ENCODE measurements around the gene PFAS. TPM values are rescaled to one million over a fixed set of nuclear protein-coding genes. Genes with fewer than 3 reads are reported as not detected.
A peak's percentile ranks its signal among the peaks of the same experiment; 100 is the strongest.

PFAS gene
- total RNA-seq, 1 experiment from 2014 or later, result 246 TPM

GRCh38 chr17:8300627-8301242 is 51.6 kb downstream of the PFAS start:
- ChIA-PET POLR2A (interaction anchor here (0.5 to 1.0 kb wide), 2 partner anchors 54 to 76 kb away, joined by 3 to 7 read pairs; partner anchors contain the start of gene KRABD2), CTCF (interaction anchor here (0.5 to 1.8 kb wide), 36 partner anchors 11 to 1769 kb away, joined by 3 to 18 read pairs (median 4); partner anchors contain the start of genes ALOX12B, AURKB, CTC1 and KRABD2)
- H3K4me3 Mint-ChIP-seq, result peak overlapping the region; percentile 41
- peaks cover 6% of the 10 kb centered on the region; the same call in 1 of the 2 replicates for H3K4me1 Mint-ChIP-seq
- H3K9me3 Mint-ChIP-seq, result peaks cover 4% of the 10 kb centered on the region; the same call in 1 of the 2 replicates
- ATAC-seq (peak; percentile 98), DNase-seq (ENCODE audit: low spot score) (peak; percentile 57)
- no peaks in the 10 kb centered on the region for H3K27me3 Mint-ChIP-seq (ENCODE audit: low read depth)
- H3K36me3 Mint-ChIP-seq, result no peaks in the 10 kb centered on the region
- no peak overlapping the region; the same call in 1 of the 2 replicates for H3K27ac Mint-ChIP-seq
- TF ChIP-seq CREB1 (CRISPR knock-in tag; IDR thresholded peaks at IDR 0.05), result no peak
- TF ChIP-seq IRF1 (CRISPR knock-in tag; IDR thresholded peaks at IDR 0.05), result no peak
- TF ChIP-seq, protein P1, sequence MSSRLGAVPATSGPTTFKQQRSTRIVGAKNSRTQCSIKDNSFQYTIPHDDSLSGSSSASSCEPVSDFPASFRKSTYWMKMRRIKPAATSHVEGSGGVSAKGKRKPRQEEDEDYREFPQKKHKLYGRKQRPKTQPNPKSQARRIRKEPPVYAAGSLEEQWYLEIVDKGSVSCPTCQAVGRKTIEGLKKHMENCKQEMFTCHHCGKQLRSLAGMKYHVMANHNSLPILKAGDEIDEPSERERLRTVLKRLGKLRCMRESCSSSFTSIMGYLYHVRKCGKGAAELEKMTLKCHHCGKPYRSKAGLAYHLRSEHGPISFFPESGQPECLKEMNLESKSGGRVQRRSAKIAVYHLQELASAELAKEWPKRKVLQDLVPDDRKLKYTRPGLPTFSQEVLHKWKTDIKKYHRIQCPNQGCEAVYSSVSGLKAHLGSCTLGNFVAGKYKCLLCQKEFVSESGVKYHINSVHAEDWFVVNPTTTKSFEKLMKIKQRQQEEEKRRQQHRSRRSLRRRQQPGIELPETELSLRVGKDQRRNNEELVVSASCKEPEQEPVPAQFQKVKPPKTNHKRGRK (CRISPR knock-in tag; IDR thresholded peaks at IDR 0.05; ENCODE audit: borderline replicate concordance), result no peak
- no peak for TF ChIP-seq MLX (CRISPR knock-in tag; IDR thresholded peaks at IDR 0.05)
- TF ChIP-seq KAT7 (CRISPR knock-in tag; IDR thresholded peaks at IDR 0.05; ENCODE audit: borderline replicate concordance), result no peak
- TF ChIP-seq ZNF671 (CRISPR knock-in tag; IDR thresholded peaks at IDR 0.05), result no peak
- TF ChIP-seq, protein P2, sequence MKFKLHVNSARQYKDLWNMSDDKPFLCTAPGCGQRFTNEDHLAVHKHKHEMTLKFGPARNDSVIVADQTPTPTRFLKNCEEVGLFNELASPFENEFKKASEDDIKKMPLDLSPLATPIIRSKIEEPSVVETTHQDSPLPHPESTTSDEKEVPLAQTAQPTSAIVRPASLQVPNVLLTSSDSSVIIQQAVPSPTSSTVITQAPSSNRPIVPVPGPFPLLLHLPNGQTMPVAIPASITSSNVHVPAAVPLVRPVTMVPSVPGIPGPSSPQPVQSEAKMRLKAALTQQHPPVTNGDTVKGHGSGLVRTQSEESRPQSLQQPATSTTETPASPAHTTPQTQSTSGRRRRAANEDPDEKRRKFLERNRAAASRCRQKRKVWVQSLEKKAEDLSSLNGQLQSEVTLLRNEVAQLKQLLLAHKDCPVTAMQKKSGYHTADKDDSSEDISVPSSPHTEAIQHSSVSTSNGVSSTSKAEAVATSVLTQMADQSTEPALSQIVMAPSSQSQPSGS (CRISPR knock-in tag; IDR thresholded peaks at IDR 0.05; ENCODE audit: borderline replicate concordance, low read depth), result no peak
- TF ChIP-seq CREM (CRISPR knock-in tag; IDR thresholded peaks at IDR 0.05), result no peak
- TF ChIP-seq TCF7 (CRISPR knock-in tag; IDR thresholded peaks at IDR 0.05; ENCODE audit: low read depth), result no peak
- no peak for TF ChIP-seq MYBL2 (CRISPR knock-in tag; IDR thresholded peaks at IDR 0.05)
- TF ChIP-seq, protein P3, sequence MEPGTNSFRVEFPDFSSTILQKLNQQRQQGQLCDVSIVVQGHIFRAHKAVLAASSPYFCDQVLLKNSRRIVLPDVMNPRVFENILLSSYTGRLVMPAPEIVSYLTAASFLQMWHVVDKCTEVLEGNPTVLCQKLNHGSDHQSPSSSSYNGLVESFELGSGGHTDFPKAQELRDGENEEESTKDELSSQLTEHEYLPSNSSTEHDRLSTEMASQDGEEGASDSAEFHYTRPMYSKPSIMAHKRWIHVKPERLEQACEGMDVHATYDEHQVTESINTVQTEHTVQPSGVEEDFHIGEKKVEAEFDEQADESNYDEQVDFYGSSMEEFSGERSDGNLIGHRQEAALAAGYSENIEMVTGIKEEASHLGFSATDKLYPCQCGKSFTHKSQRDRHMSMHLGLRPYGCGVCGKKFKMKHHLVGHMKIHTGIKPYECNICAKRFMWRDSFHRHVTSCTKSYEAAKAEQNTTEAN (CRISPR knock-in tag; IDR thresholded peaks at IDR 0.05), result no peak
- no peak for TF ChIP-seq SMAD3 (CRISPR knock-in tag; IDR thresholded peaks at IDR 0.05; ENCODE audit: borderline replicate concordance)
- TF ChIP-seq AFF4 (CRISPR knock-in tag; IDR thresholded peaks at IDR 0.05; ENCODE audit: borderline replicate concordance), result no peak
- TF ChIP-seq ZNF121 (CRISPR knock-in tag; IDR thresholded peaks at IDR 0.05), result 0 out of 2 replicates have a peak, but pooled peaks have one; percentile 52
- TF ChIP-seq, protein P4, sequence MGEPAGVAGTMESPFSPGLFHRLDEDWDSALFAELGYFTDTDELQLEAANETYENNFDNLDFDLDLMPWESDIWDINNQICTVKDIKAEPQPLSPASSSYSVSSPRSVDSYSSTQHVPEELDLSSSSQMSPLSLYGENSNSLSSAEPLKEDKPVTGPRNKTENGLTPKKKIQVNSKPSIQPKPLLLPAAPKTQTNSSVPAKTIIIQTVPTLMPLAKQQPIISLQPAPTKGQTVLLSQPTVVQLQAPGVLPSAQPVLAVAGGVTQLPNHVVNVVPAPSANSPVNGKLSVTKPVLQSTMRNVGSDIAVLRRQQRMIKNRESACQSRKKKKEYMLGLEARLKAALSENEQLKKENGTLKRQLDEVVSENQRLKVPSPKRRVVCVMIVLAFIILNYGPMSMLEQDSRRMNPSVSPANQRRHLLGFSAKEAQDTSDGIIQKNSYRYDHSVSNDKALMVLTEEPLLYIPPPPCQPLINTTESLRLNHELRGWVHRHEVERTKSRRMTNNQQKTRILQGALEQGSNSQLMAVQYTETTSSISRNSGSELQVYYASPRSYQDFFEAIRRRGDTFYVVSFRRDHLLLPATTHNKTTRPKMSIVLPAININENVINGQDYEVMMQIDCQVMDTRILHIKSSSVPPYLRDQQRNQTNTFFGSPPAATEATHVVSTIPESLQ (CRISPR knock-in tag; IDR thresholded peaks at IDR 0.05), result no peak
- TF ChIP-seq, protein P5, sequence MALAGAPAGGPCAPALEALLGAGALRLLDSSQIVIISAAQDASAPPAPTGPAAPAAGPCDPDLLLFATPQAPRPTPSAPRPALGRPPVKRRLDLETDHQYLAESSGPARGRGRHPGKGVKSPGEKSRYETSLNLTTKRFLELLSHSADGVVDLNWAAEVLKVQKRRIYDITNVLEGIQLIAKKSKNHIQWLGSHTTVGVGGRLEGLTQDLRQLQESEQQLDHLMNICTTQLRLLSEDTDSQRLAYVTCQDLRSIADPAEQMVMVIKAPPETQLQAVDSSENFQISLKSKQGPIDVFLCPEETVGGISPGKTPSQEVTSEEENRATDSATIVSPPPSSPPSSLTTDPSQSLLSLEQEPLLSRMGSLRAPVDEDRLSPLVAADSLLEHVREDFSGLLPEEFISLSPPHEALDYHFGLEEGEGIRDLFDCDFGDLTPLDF (CRISPR knock-in tag; IDR thresholded peaks at IDR 0.05), result no peak
- no peak for TF ChIP-seq ARID4B (CRISPR knock-in tag; IDR thresholded peaks at IDR 0.05; ENCODE audit: borderline replicate concordance)

Measured in WTC11 (cell line).